HEK293T (cell line): Measurements from ENCODE around the gene WDR1.

ENCODE experiments used
- FOXM1 ChIP-seq: fragments of 450-650 bp; IDR thresholded peaks from 2 replicates; pipeline ENCODE4 v1.6.1; 2017; ENCODE audit warnings: mild to moderate bottlenecking, borderline replicate concordance
- HDGF ChIP-seq: fragments of 450-650 bp; IDR thresholded peaks from 2 replicates; pipeline ENCODE4 v1.6.1; 2017; ENCODE audit warnings: antibody characterized with exemption, borderline replicate concordance
- TARDBP ChIP-seq: fragments of 450-650 bp; IDR thresholded peaks from 2 replicates; pipeline ENCODE4 v1.6.1; 2016

- TF ChIP-seq FOXM1 = no peak
- TF ChIP-seq TARDBP = no peak
- no peak for TF ChIP-seq HDGF
Measured at GRCh38 chr4:10120943-10121567, 4.5 kb upstream of the WDR1 start.
